IMR-90 (cell line): ENCODE data around the gene CPN2. TPM values are rescaled to one million over a fixed set of nuclear protein-coding genes. Genes with fewer than 3 reads are reported as not detected.

ENCODE experiments used
- ATAC-seq: fragments of 200-7000 bp; cut with Tn5 transposase; 2 replicates; pipeline ENCODE4 v1.9.1; 2020; ENCODE audit warnings: low read depth, mild to moderate bottlenecking, moderate library complexity
- BruUV-seq: library from RNA; stranded (reverse); fragments of 400-500 nt; replicated peaks from 2 replicates; lab custom pipeline; 2021; lab: Mats Ljungman, UMichigan
- CTCF ChIA-PET: fragments of 300-600 bp; formaldehyde crosslinking; extraction: SDS; loops from one replicate; lab custom pipeline; 2021; ENCODE audit warnings: antibody characterized with exemption; lab: Yijun Ruan, JAX
- POLR2A ChIA-PET: fragments of 300-600 bp; sonication (Branson Sonifier 250); formaldehyde crosslinking; loops from one replicate; lab custom pipeline; 2022; ENCODE audit warnings: antibody characterized with exemption; ENCODE audit not compliant: unreplicated experiment; lab: Charles Lee
- DNase-seq: peaks from one replicate; pipeline ENCODE4 v3.0.0; 2013
- H2AFZ ChIP-seq: replicated peaks from 2 replicates; pipeline ENCODE3; 2013; ENCODE audit warnings: low read length, mild to moderate bottlenecking; ENCODE audit not compliant: poor library complexity
- H2AK5ac ChIP-seq: 2 replicates; pipeline ENCODE4 v1.6.1; 2013; ENCODE audit warnings: low read depth, low read length, inconsistent platforms
- H2AK9ac ChIP-seq: replicated peaks from 2 replicates; pipeline ENCODE3; 2013; ENCODE audit warnings: mild to moderate bottlenecking, low read depth, low read length, moderate library complexity; ENCODE audit not compliant: poor library complexity
- H2BK120ac ChIP-seq: 2 replicates; pipeline ENCODE4 v1.6.1; 2013; ENCODE audit warnings: low read depth, low read length, inconsistent platforms
- H2BK15ac ChIP-seq: 3 replicates; pipeline ENCODE4 v1.6.1; 2013; ENCODE audit warnings: low read depth, low read length, inconsistent platforms
- H2BK20ac ChIP-seq: 2 replicates; pipeline ENCODE4 v1.6.1; 2013; ENCODE audit warnings: low read depth, mild to moderate bottlenecking, inconsistent platforms, low read length, moderate library complexity
- H2BK5ac ChIP-seq: 2 replicates; pipeline ENCODE4 v1.6.1; 2013; ENCODE audit warnings: mild to moderate bottlenecking, low read depth, low read length, inconsistent platforms; ENCODE audit not compliant: poor library complexity, severe bottlenecking
- H3K14ac ChIP-seq: replicated peaks from 2 replicates; pipeline ENCODE4 v1.6.1; 2013; ENCODE audit warnings: low read depth, low read length, inconsistent platforms
- H3K18ac ChIP-seq: 2 replicates; pipeline ENCODE4 v1.6.1; 2013; ENCODE audit warnings: low read depth, low read length, control low read depth
- H3K23ac ChIP-seq: 2 replicates; pipeline ENCODE4 v1.6.1; 2013; ENCODE audit warnings: low read depth, low read length, inconsistent platforms
- H3K27ac ChIP-seq: 2 replicates; pipeline ENCODE4 v1.5.1; 2013; ENCODE audit warnings: mild to moderate bottlenecking, control low read depth, low read length; ENCODE audit not compliant: insufficient read depth
- H3K27me3 ChIP-seq: 2 replicates; pipeline ENCODE4 v1.6.1; 2013; ENCODE audit warnings: low read length; ENCODE audit not compliant: control insufficient read depth, insufficient read depth
- H3K36me3 ChIP-seq: 2 replicates; pipeline ENCODE4 v1.6.1; 2013; ENCODE audit warnings: low read length, mixed read lengths; ENCODE audit not compliant: control insufficient read depth, insufficient read depth
- H3K4ac ChIP-seq: 2 replicates; pipeline ENCODE4 v1.6.1; 2013; ENCODE audit warnings: low read depth, low read length, inconsistent platforms
- H3K4me1 ChIP-seq: 2 replicates; pipeline ENCODE4 v1.6.1; 2013; ENCODE audit warnings: low read length, mixed read lengths; ENCODE audit not compliant: control insufficient read depth, insufficient read depth
- H3K4me2 ChIP-seq: 2 replicates; pipeline ENCODE4 v1.6.1; 2013; ENCODE audit warnings: low read depth, mild to moderate bottlenecking, control low read depth, low read length, moderate library complexity
- H3K4me3 ChIP-seq: 2 replicates; pipeline ENCODE4 v1.5.1; 2013; ENCODE audit warnings: low read depth, mild to moderate bottlenecking, control low read depth, low read length, moderate library complexity; ENCODE audit not compliant: insufficient read depth
- H3K56ac ChIP-seq: 2 replicates; pipeline ENCODE4 v1.6.1; 2013; ENCODE audit warnings: low read length, inconsistent platforms; ENCODE audit not compliant: insufficient read depth; ENCODE audit errors: extremely low read depth
- H3K79me1 ChIP-seq, 2 experiments: 2 replicates each; pipeline ENCODE4 v1.6.1; 2013; ENCODE audit warnings: low read length in 2 of 2, inconsistent platforms in 1 of 2, low read depth in 1 of 2
- H3K9ac ChIP-seq: 2 replicates; pipeline ENCODE4 v1.6.1; 2013; ENCODE audit warnings: low read depth, low read length, control low read depth
- H3K9me1 ChIP-seq: 2 replicates; pipeline ENCODE4 v1.6.1; 2013; ENCODE audit warnings: low read length, inconsistent platforms; ENCODE audit not compliant: insufficient read depth
- H3K9me3 ChIP-seq: 2 replicates; pipeline ENCODE4 v1.6.1; 2013; ENCODE audit warnings: low read length; ENCODE audit not compliant: control insufficient read depth, insufficient read depth
- H4K20me1 ChIP-seq: 2 replicates; pipeline ENCODE4 v1.6.1; 2013; ENCODE audit warnings: low read length, inconsistent platforms; ENCODE audit not compliant: insufficient read depth
- H4K5ac ChIP-seq: 2 replicates; pipeline ENCODE4 v1.6.1; 2013; ENCODE audit warnings: mild to moderate bottlenecking, low read depth, low read length, control low read depth
- H4K8ac ChIP-seq, 2 experiments: 2 replicates each; pipeline ENCODE4 v1.6.1; 2013; ENCODE audit warnings: low read depth in 2 of 2, low read length in 2 of 2, control low read depth in 1 of 2, inconsistent platforms in 1 of 2
- H4K91ac ChIP-seq: 2 replicates; pipeline ENCODE4 v1.6.1; 2013; ENCODE audit warnings: low read depth, low read length, inconsistent platforms; ENCODE audit not compliant: insufficient read depth
- BHLHE40 ChIP-seq: fragments of 150-350 bp; IDR thresholded peaks from 2 replicates; pipeline ENCODE4 v1.6.1; 2016; ENCODE audit warnings: mild to moderate bottlenecking, low read depth, low read length
- CEBPB ChIP-seq: IDR thresholded peaks from 2 replicates; pipeline ENCODE4 v1.6.1; 2012; ENCODE audit warnings: low read depth, low read length, improper control_type of control experiment
- CHD1 ChIP-seq: IDR thresholded peaks from 2 replicates; pipeline ENCODE4 v1.6.1; 2012; ENCODE audit warnings: low read depth, low read length, improper control_type of control experiment
- FOS ChIP-seq: fragments of 150-350 bp; IDR thresholded peaks from 2 replicates; pipeline ENCODE4 v1.6.1; 2016; ENCODE audit warnings: low read depth, low read length
- MXI1 ChIP-seq: IDR thresholded peaks from 2 replicates; pipeline ENCODE4 v1.6.1; 2012; ENCODE audit warnings: low read depth, mild to moderate bottlenecking, low read length, moderate library complexity, borderline replicate concordance
- NFE2L2 ChIP-seq: fragments of 150-350 bp; IDR thresholded peaks from 2 replicates; pipeline ENCODE4 v1.6.1; 2016; ENCODE audit warnings: low read depth, mild to moderate bottlenecking, low read length
- POLR2A ChIP-seq: IDR thresholded peaks from 2 replicates; pipeline ENCODE4 v1.6.1; 2012; ENCODE audit warnings: mild to moderate bottlenecking, low read depth, low read length
- RAD21 ChIP-seq: IDR thresholded peaks from 2 replicates; pipeline ENCODE4 v1.6.1; 2012; ENCODE audit warnings: low read length, improper control_type of control experiment
- RCOR1 ChIP-seq: IDR thresholded peaks from 2 replicates; pipeline ENCODE4 v1.6.1; 2012; ENCODE audit warnings: mild to moderate bottlenecking, low read length, improper control_type of control experiment; ENCODE audit not compliant: insufficient replicate concordance
- RFX5 ChIP-seq: IDR thresholded peaks from 2 replicates; pipeline ENCODE4 v1.8.0; 2012; ENCODE audit warnings: low read depth, mild to moderate bottlenecking, low read length, moderate library complexity
- SMC3 ChIP-seq: fragments of 150-350 bp; IDR thresholded peaks from 2 replicates; pipeline ENCODE4 v1.6.1; 2016; ENCODE audit warnings: low read depth, mild to moderate bottlenecking, antibody characterized with exemption, low read length, moderate library complexity
- WGBS, 2 experiments: methylation state at CpG; one replicate each; pipeline versions ENCODE4 v1.1.5 to v1.1.7; 2013; ENCODE audit warnings: missing lambda C conversion rate in 2 of 2; ENCODE audit not compliant: insufficient read length in 1 of 2; ENCODE audit errors: extremely low coverage in 2 of 2; 5-methylcytosine and 5-hydroxymethylcytosine counted together
- dilution Hi-C: fragments of 300-500 bp; cut with HindIII; formaldehyde crosslinking; loops from one replicate; pipeline ENCODE4 v1.14.3; 2018; ENCODE audit warnings: low sequenced_read_pairs; ENCODE audit not compliant: unreplicated experiment
- in situ Hi-C: fragments of 300-500 bp; cut with MboI; formaldehyde crosslinking; loops from 3 replicates; pipeline ENCODE4 v1.14.3; 2019; ENCODE audit warnings: low sequenced_read_pairs, inconsistent platforms, mixed read lengths
- intact Hi-C: fragments of 100-400 bp; cut with micrococcal nuclease; formaldehyde crosslinking; loops from 2 replicates; pipeline ENCODE4 v1.10.0; 2022
- polyA plus RNA-seq, 3 experiments: library from polyadenylated mRNA; depleted of rRNA; stranded (reverse); fragments of >200 nt; gene quantifications; 2 replicates each; pipeline ENCODE4 v1.2.3, GENCODE V29; 2012; ENCODE audit warnings: low replicate concordance in 1 of 3
- total RNA-seq: library from RNA; depleted of rRNA; stranded (reverse); fragments of >200 nt; gene quantifications from 2 replicates; pipeline ENCODE4 v1.2.3, GENCODE V29; 2012
- TF ChIP-seq, protein P1 (sequence below): conservative IDR thresholded peaks from 2 replicates; pipeline ENCODE4 v1.5.1; 2012; ENCODE audit warnings: mild to moderate bottlenecking, low read depth, low read length, improper control_type of control experiment
- TF ChIP-seq, protein P2 (sequence below): fragments of 150-350 bp; IDR thresholded peaks from 2 replicates; pipeline ENCODE4 v1.6.1; 2016; ENCODE audit warnings: low read depth, mild to moderate bottlenecking, low read length, moderate library complexity, borderline replicate concordance

Gene CPN2
- total and polyA plus RNA-seq, 2 of the 4 experiments (the other 2 are of a cell fraction): 0.07 TPM; not detected in 1

DNA sequence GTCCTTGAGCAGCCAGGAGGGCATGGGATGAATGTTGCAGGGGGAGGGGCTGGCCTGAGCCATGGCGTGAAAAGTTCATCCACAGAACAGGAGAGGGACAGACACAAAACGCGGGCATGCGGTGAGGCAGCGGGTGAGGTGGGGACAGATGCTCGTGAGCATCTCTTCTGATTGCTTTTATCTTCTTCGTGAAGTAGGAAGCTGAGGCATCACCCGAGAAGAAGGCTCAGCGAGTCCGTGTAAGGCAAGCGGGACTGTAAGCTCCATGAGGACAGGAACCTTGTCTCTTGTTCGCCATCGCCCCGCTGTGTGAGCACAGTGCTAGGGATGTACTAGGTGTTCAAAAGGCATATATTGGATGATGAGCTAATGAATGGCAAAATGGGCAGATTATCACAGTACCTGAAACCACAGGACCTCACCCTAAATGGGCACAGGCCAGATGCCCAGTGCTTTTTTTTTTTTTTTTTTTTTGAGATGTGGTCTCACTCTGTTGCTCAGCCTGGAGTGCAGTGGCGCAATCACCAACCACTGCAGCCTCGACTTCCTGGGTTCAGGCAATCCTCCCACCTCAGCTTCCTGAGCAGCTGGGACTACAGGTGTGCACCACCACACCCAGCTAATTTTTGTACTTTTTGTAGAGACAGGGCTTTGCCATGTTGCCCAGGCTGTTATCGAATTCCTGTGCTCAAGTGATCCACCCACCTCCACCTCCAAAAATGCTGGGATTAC, 46.8 kb downstream of the CPN2 start:
- Histone ChIP-seq H2BK15ac (no peak overlapping the region), H3K9me1 (no peaks in the 10 kb centered on the region), H2AFZ (no peak overlapping the region), H2BK120ac (no peak overlapping the region), H3K4me2 (no peak overlapping the region), H4K8ac (no peak overlapping the region), H3K14ac (no peak overlapping the region), H2BK20ac (no peak overlapping the region), H2AK9ac (no peak overlapping the region), H3K4me3 (no peak overlapping the region), H4K91ac (no peak overlapping the region), H3K27me3 (peaks cover 56% of the 10 kb centered on the region), H3K4ac (no peak overlapping the region), H3K23ac (no peak overlapping the region), H3K4me1 (no peaks in the 10 kb centered on the region; the same call in 1 of the 2 replicates), H3K36me3 (no peaks in the 10 kb centered on the region), H3K79me1 (no peaks in the 10 kb centered on the region), H3K27ac (no peak overlapping the region), H3K56ac (no peak overlapping the region), H3K18ac (no peak overlapping the region), H2AK5ac (no peak overlapping the region), H3K9me3 (no peaks in the 10 kb centered on the region), H4K20me1 (no peaks in the 10 kb centered on the region), H2BK5ac (no peak overlapping the region), H4K5ac (no peak overlapping the region), H3K9ac (no peak overlapping the region)
- in situ Hi-C loops (no loop called here), intact Hi-C loops (no loop called here), dilution Hi-C loops (no loop called here)
- no TSS peak for BruUV-seq
- POLR2A ChIA-PET: no interaction called here
- ATAC-seq (no peak), DNase-seq (no peak)
- TF ChIP-seq RFX5 (no peak), CEBPB (no peak), MXI1 (no peak), CHD1 (no peak), POLR2A (no peak), BHLHE40 (no peak), FOS (no peak), NFE2L2 (no peak), SMC3 (no peak), RAD21 (no peak), RCOR1 (no peak)
- TF ChIP-seq, protein P1, sequence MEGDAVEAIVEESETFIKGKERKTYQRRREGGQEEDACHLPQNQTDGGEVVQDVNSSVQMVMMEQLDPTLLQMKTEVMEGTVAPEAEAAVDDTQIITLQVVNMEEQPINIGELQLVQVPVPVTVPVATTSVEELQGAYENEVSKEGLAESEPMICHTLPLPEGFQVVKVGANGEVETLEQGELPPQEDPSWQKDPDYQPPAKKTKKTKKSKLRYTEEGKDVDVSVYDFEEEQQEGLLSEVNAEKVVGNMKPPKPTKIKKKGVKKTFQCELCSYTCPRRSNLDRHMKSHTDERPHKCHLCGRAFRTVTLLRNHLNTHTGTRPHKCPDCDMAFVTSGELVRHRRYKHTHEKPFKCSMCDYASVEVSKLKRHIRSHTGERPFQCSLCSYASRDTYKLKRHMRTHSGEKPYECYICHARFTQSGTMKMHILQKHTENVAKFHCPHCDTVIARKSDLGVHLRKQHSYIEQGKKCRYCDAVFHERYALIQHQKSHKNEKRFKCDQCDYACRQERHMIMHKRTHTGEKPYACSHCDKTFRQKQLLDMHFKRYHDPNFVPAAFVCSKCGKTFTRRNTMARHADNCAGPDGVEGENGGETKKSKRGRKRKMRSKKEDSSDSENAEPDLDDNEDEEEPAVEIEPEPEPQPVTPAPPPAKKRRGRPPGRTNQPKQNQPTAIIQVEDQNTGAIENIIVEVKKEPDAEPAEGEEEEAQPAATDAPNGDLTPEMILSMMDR: no peak
- TF ChIP-seq, protein P2, sequence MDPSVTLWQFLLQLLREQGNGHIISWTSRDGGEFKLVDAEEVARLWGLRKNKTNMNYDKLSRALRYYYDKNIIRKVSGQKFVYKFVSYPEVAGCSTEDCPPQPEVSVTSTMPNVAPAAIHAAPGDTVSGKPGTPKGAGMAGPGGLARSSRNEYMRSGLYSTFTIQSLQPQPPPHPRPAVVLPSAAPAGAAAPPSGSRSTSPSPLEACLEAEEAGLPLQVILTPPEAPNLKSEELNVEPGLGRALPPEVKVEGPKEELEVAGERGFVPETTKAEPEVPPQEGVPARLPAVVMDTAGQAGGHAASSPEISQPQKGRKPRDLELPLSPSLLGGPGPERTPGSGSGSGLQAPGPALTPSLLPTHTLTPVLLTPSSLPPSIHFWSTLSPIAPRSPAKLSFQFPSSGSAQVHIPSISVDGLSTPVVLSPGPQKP: no peak
- CTCF ChIA-PET: interaction anchor here (1.2 kb wide), 1 partner anchor 11 kb away, joined by 3 read pairs; no protein-coding TSS in a partner anchor
- 94% methylated on average over 8 of the region's 17 CpGs; no CpG with 5 or more reads in 1 of the 2 experiments for WGBS, 2 experiments
